Activated CD4-positive, alpha-beta T cell treated with anti-CD3 and anti-CD28 coated beads for 4 hours (primary cell): ENCODE results near the gene TSPOAP1.
A peak's percentile ranks its signal among the peaks of the same experiment; 100 is the strongest.

Experiments
- DNase-seq, 2 donors: peaks; one replicate each; pipeline ENCODE4 v3.0.0-alpha.2; 2020

Gene TSPOAP1

GRCh38 chr17:58338841-58339754 is 10.5 kb upstream of the TSPOAP1 start:
- DNase-seq: peak; percentile 31 to 47

- DNase-seq: peak; percentile 42 to 55
These were observed 9.9 kb upstream of the TSPOAP1 start for GRCh38 chr17:58338454-58338840.

GRCh38 chr17:58337600-58338453 is 9.2 kb upstream of the TSPOAP1 start:
- peak; percentile 91 to 96 for DNase-seq

GRCh38 chr17:58337210-58337599 is 8.6 kb upstream of the TSPOAP1 start:
- DNase-seq: peak; percentile 50 to 62

GRCh38 chr17:58336456-58337209 is 8.0 kb upstream of the TSPOAP1 start:
- peak in 1 of 2 donors; percentile 26 for DNase-seq

GRCh38 chr17:58335779-58336455 is 7.3 kb upstream of the TSPOAP1 start:
- DNase-seq: peak; percentile 56 to 68

- peak; percentile 33 to 41 for DNase-seq
These were observed 6.6 kb upstream of the TSPOAP1 start for GRCh38 chr17:58335061-58335731.

GRCh38 chr17:58334661-58335060 is 6.1 kb upstream of the TSPOAP1 start:
- no peak for DNase-seq

- DNase-seq: no peak
These were observed 5.7 kb upstream of the TSPOAP1 start for GRCh38 chr17:58334256-58334655.

GRCh38 chr17:58333736-58334207 is 5.2 kb upstream of the TSPOAP1 start:
- no peak for DNase-seq

GRCh38 chr17:58332778-58333735 is 4.5 kb upstream of the TSPOAP1 start:
- peak; percentile 35 to 72 for DNase-seq

- peak; percentile 93 to 96 for DNase-seq
These were observed 3.5 kb upstream of the TSPOAP1 start for GRCh38 chr17:58331815-58332777.

GRCh38 chr17:58330997-58331814 is 2.6 kb upstream of the TSPOAP1 start:
- peak; percentile 82 to 87 for DNase-seq

- peak; percentile 26 to 46 for DNase-seq
These were observed 2.0 kb upstream of the TSPOAP1 start for GRCh38 chr17:58330538-58330996.

GRCh38 chr17:58329810-58330537 is 1.4 kb upstream of the TSPOAP1 start:
- DNase-seq: peak; percentile 46 to 54

GRCh38 chr17:58329035-58329809 is 627 bp upstream of the TSPOAP1 start:
- peak; percentile 76 to 86 for DNase-seq
